Right kidney (tissue), 1 donor: ENCODE results near the gene ZNF333.
"Not testable (repeated sequence)": the region's sequence is repeated elsewhere in the genome, so short reads cannot be mapped to it uniquely, and the experiment has no call there.

Experiments used
- DNase-seq: peaks from one replicate; pipeline ENCODE4 v3.0.0-alpha.2; 2016

Gene ZNF333

DNA sequence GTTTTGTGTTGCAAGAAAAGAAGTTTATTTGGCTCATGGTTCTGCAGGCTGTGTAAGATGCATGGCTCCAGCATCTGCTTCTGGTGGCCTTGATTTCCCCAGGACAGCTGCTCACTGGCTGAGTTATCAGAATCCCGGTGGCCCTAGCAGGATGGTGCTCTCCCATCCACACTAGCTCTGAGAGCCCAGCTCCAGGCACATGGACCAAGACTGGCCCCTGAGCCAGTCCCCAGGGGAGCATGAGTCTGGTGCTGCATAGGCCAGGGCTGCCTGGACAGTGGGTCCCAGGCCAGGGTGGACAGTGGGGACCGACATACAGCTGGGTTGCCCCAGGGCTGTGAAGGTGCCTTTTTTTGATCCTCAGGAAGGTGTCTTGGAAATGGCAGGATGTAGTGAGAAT, 78.2 kb downstream of the ZNF333 start:
- DNase-seq: no peak

DNA sequence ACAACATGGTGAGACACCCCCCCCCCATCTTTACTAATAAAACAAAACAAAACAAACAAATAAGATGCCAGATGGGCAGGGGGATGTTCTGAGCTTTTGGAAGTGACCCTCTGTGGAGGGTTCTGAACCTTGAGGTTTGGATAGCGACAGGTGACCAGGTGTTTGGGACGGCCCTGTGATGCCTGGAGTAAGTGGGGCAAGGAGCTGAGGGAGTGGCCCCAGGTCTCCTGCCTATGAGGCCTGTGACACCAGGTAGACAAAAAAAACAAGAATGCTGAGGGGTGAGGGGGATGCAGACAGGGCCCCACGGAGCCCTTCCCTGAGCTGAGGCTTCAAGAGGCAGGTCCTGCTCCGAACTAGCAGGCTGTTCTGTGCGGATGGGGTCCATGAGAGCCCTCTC, 79.4 kb downstream of the ZNF333 start:
- no peak for DNase-seq

DNA sequence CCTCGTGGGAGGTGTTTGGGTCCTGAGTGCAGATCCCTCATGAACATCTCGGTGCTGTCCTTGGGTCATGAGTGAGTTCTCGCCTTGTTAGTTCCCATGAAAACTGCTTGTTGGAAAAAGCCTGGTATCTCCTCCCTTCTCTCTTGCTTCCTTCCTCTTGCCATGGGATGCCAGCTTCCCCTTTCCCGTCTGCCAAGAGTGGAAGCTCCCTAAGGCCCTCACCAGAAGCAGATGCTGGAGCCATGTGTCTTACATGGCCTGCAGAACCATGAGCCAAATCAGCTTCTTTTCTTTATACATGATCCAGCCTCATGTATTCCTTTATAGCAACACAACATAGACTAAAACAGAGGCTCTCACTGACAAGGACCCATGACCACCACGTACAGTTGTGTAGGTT, 80.3 kb downstream of the ZNF333 start:
- DNase-seq: no peak

DNA sequence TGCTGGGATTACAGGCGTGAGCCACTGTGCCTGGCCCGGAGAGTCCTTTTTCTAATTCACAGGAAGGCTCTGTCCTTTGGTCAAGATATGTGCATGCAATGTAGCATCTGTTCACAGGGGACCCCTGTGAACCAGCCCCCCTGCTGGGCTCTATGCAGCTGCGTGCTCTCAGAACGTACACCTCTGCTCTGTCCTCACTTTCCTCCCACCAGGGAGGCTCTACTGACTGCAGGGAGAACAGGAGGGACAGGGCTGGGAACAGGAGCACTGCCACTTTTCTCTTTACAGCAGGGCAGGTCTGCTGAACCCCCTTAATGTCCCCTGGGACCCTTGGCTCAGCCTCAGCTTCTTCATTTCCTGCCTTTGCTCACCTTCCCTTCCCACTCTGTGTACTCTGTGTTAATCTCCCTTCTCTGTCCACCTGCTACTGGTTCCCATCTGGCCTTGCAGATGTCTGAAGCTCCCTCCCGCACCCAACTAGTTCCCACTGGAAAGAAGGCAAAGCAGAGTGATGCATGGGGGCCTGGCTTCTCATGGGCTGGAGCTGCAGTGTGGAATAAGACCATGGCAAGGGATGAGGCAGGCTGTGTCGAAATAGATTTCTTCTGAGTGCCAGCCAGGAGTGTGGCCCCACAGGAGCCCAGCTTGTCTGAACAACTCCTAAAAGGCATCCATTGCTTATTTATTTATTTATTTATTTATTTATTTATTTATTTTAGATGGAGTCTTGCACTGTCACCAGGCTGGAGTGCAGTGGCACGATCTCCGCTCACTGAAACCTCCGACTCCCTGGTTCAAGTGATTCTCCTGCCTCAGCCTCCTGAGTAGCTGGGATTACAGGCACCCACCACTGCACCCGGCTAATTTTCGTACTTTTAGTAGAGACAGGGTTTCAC, 81.3 kb downstream of the ZNF333 start:
- DNase-seq: no peak

DNA sequence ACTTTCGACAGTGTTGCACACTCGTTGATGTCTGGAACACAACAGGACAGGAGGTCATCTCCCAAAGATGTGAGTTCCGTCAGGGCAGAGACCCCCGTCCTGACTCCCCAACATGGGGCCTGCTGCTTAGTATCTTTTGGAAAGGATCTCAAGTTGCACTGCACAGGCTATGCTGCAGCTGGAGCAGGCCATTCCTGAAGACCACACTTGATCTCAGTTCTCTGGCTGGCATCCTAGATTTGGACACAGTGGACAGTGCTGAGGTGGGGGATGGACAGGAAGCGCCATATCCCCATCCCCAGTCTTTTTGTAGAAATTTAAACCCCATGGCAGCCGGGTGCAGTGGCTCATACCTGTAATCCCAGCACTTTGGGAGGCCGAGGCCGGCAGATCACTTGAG, 82.6 kb downstream of the ZNF333 start:
- no peak for DNase-seq

DNA sequence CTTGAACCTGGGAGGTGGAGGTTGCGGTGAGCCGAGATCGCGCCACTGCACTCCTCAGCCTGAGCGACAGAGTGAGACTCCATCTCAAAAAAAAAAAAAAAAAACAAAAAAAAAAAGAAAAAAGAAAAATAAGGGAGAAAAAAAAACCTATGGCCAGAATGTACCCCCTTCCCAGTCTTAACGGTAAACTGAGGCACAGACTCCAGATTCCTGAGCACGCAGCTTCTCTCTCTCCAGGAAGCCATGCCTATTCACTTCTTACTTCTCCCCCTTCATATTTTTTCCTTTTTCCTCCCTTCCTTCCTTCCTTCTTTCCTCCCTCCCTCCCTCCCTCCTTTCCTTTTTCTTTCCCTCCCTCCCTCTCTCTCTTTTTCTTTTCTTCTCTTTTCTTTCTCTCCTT, 83.1 kb downstream of the ZNF333 start:
- DNase-seq: no peak

DNA sequence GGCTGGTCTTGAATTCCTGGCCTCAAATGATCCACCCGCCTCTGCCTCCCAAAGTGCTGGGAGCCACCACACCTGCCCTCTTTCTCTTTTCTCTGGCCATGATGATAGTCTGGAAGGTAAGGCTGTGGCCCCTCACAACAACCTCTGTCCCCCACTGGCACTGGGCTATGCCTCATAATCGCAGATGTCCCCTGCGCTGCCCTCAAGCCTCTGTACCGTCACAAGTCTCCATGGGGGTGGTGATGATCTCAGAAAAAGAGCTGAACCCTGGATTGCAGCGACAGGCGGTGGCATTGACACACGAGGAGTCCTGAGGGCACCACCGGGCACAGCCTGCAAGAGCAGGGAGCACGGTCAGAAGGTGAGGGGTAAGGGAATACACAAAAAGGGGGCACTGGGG, 83.9 kb downstream of the ZNF333 start:
- not testable (repeated sequence) for DNase-seq

DNA sequence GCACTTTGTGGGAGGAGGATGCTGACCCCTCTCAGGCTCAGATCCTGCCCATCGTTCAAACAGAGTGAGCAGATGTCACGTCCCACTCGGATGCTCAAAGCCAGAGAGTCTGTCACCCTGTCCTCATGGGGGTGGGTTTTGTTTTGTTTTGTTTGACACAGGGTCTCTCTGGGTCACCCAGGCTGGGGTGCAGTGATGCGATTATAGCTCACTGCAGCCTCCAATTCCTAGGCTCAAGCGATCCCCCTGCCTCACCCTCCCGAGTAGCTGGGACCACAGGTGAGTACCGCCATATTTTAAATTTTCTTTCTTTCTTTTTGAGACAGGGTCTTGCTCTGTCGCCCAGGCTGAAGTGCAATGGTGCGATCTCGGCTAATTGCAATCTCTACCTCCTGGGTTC, 84.5 kb downstream of the ZNF333 start:
- no peak for DNase-seq

DNA sequence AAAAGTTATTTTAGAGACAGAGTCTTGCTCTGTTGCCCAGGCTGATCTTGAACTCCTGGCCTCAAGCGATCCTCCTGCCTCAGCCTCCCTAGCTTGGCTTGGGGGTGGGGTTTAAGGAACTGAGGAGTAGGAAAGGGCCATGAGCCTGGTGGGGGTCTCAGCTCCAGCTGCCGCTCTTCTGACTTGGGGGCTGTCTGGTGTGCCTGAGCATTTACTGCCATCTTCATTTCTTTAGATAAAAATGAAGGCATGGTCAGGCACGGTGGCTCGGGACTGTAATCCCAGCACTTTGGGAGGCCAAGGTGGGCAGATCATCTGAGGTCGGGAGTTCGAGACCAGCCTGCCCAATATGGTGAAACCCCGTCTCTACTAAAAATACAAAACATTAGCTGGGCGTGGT, 85.5 kb downstream of the ZNF333 start:
- not testable (repeated sequence) for DNase-seq

DNA sequence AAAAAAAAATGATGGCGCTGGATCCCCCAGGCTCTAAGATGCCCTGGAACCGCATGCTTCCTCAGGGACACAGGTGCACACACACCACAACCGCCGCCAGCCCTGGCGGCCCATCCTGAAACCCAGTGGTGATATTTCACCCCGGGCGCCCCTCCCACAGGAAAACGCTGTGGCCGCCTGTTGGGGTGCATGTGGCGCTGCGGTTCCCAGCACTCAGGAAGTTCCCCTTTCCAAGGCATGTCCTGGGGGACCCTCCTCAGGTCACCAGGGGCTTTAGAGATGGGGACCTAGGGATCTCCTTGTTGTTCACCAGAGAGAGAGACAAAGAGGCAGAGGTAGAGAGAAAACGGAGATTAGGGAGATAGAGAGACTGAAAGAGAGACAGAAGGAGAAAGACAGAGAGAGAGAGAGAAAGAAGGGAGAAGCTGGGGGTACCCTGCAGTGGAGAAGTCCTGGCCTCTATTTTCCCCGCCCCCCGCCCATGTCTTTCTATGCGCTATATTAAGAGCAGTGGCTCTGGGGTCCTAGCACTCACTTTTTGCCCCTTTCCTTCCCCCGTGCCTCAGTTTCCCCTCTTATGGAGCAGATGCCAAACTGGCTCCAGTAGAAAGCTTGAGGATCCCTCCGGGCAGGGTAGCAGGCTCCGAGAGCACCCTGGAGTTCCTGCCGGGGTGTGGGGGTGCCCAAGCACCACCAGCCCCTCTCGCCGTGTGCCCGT, 86.2 kb downstream of the ZNF333 start:
- DNase-seq: no peak

DNA sequence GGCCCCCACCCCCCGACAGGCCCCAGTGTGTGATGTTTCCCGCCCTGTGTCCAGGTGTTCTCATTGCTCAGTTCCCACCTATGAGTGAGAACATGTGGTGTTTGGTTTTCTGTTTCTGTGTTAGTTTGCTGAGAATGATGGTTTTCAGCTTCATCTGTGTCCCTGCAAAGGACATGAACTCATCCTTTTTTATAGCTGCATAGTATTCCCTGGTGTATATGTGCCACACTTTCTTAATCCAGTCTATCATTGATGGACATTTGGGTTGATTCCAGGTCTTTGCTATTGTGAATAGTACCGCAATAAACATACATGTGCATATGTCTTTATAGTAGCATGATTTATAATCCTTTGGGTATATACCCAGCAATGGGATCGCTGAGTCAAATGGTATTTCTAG, 87.8 kb downstream of the ZNF333 start:
- DNase-seq: not testable (repeated sequence)

DNA sequence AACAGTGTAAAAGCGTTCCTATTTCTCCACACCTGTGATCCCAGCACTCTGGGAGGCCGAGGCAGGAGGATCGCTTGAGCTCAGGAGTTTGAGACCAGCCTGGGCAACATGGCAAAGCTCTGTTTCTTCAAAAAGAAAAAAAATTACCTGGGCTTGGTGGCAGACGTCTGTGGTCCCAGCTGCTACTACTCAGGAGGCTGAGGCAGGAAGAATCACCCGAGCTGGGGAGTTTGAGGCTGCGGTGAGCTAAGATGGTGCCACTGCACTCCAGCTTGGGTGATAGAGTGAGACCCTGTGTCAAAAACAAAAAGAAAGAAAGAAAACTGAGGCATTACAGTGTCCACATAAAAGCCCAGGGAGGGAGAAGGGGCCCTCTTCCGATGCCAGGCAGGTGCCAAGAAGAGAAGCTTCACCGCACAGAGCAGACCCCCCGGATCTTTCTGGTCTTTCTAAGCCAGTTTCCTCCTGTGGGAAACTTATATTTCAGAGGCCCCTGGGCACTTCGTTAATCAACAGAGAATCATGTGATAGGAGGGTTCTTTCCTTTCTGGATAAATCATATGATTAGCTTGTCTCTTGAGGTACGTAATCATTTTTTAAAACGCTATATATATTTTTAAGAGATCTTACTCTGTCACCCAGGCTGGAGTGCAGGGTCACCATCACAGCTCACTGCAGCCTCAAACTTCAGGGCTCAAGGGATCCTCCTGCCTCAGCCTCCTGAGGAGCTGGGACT, 88.4 kb downstream of the ZNF333 start, which contains the start of gene ADGRE2:
Gene ADGRE2 (minus strand): TSS at position 451 of the 736 bp plus-strand sequence. CDS start 1,804 bp downstream, outside the sequence.
- not testable (repeated sequence) for DNase-seq

DNA sequence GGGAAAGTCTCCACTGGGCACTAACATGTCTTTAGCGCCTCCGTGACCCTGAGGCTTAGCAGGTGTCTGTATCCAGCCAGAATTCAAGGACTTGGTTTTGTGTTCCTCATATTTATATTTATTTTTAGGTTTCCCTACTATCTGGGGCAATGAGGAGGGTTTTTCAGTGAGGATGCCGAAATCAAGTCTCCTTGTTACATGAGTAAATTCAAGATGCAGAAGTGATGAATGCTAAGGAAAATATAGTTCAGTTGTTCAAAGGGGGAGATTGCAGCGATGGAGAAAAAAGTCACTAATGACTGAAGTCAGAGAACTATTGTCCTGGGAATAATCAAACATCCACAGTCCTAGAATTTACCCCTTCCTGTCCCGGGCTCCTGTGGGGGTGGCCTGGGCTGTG, 89.3 kb downstream of the ZNF333 start:
- no peak for DNase-seq

DNA sequence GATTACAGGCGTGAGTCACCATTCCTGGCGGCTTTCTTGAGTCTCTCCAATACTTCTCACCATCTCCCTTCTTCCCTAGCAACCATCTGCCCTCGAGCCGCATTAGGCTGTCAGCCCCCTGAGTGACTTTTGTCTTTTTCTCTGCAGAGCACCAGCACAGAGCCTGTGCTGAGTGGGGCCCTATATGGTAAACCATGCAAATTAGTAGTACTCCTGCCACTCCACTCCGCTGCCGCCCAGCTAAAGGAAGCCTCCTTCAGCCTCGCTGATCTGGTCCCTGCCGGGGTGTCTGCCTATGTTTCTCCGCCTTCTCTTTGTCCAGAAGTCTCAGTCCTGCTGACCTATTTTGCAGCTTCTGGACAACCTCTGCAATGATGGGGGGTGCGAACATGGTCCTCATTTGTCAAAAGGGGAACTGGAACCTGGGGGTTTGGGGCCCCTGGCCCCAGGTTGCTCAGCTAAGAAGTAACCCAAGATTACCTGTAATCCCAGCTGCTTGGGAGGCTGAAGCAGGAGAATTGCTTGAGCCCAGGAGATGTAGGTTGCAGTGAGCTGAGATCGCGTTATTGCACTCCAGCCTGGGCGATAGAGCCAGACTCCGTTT, 90.9 kb downstream of the ZNF333 start:
- not testable (repeated sequence) for DNase-seq

DNA sequence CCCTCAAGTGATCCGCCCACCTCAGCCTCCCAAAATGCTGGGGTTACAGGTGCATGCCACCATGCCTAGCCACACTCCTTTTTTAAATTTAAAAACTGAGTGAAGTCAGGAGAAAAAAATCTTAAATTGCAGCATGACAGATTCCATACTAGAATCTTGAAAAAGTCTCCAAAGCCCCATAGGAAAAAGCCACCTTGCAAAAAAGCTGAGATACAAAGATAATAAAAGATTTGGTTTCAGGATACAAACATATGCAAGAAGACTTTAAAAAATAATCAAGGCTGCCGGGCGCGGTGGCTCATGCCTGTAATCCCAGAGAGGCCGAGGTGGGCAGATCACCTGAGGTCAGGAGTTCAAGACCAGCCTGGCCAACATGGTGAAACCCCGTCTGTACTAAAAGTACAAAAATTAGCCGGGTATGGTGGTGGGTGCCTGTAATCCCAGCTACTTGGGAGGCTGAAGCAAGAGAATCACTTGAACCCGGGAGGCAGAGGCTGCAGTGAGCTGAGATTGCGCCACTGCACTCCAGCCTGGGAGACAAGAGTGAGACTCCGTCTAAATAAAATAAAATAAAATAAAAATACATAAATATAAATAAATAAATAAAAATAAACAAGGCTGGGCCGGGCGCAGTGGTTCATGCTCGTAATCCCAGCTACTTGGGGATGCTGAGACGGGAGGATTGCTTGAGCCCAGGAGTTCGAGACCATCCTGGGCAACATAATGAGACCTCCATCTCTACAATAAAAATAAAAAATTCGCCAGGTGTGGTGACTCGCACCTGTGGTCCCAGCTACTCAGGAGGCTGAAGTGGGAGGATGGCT, 92.1 kb downstream of the ZNF333 start:
- not testable (repeated sequence) for DNase-seq

DNA sequence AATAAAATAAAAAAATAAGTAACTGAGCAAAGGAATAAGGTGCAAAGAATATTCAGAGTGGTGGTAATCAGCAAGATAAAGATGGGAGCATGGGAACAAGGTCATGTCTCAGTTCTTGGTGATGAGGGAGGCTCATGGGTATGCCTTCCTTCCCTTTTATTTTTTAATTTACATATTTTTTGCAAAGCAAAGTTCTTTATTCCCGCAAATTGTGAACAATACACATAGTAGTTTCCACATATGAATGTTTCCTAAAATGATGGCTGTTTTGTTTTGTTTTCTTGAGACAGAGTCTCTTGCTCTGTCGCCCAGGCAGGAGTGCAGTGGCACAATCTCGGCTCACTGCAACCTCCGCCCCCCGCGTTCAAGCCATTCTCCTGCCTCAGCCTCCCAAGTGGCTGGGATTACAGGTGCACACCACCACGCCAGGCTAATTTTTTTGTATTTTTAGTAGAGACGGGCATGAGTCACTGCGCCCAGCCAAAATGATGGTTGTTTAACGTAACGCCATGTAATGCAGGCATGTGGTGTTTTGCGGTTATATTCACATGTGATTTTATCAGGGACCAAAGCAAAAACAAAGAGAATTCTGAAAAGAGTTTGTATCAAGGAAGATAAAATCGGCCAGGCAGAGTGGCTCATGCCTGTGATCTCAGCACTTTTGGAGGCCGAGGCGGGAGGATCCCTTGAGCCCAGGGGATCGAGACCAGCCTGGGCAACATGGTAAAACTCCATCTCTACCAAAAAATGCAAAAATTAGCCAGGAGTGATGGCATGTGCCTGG, 93.0 kb downstream of the ZNF333 start:
- no peak for DNase-seq
